ENCODE data around the gene SLC66A2.
"Not testable (repeated sequence)": the region's sequence is repeated elsewhere in the genome, so short reads cannot be mapped to it uniquely, and the experiment has no call there.

Gene SLC66A2

GRCh38 chr18:79877163-79878091, 74.0 kb downstream of the SLC66A2 start:
- no peak for DNase-seq

GRCh38 chr18:79876497-79876896, 75.0 kb downstream of the SLC66A2 start:
- no peak for DNase-seq

- no peak for DNase-seq
Measured at GRCh38 chr18:79875931-79876461, 75.5 kb downstream of the SLC66A2 start.

- DNase-seq, result no peak
Measured at GRCh38 chr18:79875531-79875919, 75.9 kb downstream of the SLC66A2 start.

GRCh38 chr18:79874553-79875530, 76.6 kb downstream of the SLC66A2 start:
- no peak for DNase-seq

- DNase-seq, result no peak
Measured at GRCh38 chr18:79873449-79874110, 77.9 kb downstream of the SLC66A2 start.

GRCh38 chr18:79872527-79873444, 78.7 kb downstream of the SLC66A2 start:
- DNase-seq, result no peak

- DNase-seq, result no peak
Measured at GRCh38 chr18:79871481-79872091, 79.9 kb downstream of the SLC66A2 start.

- DNase-seq, result no peak
Measured at GRCh38 chr18:79871026-79871390, 80.4 kb downstream of the SLC66A2 start.

GRCh38 chr18:79870301-79871025, 81.0 kb downstream of the SLC66A2 start:
- no peak for DNase-seq

- DNase-seq, result no peak
Measured at GRCh38 chr18:79869591-79870300, 81.7 kb downstream of the SLC66A2 start.

GRCh38 chr18:79868811-79869541, 82.5 kb downstream of the SLC66A2 start:
- no peak for DNase-seq

- peak; percentile 3 for DNase-seq
Measured at GRCh38 chr18:79868168-79868784, 83.2 kb downstream of the SLC66A2 start.

GRCh38 chr18:79867666-79868065, 83.8 kb downstream of the SLC66A2 start:
- peak; percentile 5 for DNase-seq

- DNase-seq, result peak; percentile 0
Measured at GRCh38 chr18:79866889-79867574, 84.4 kb downstream of the SLC66A2 start.

GRCh38 chr18:79865951-79866350, 85.5 kb downstream of the SLC66A2 start:
- DNase-seq, result not testable (repeated sequence)

GRCh38 chr18:79864955-79865354, 86.5 kb downstream of the SLC66A2 start:
- DNase-seq, result not testable (repeated sequence)

Measured in activated CD4-positive, alpha-beta T cell treated with anti-CD3 and anti-CD28 coated beads for 1 hour (primary cell).